H9 (cell line): ENCODE data around the gene FA2H. TPM values are rescaled to one million over a fixed set of nuclear protein-coding genes. Genes with fewer than 3 reads are reported as not detected.

Source experiments
- DNase-seq: peaks from one replicate; pipeline ENCODE4 v3.0.0-alpha.2; 2017
- H2AFZ ChIP-seq: one replicate; pipeline ENCODE4 v1.6.1; 2013; ENCODE audit warnings: mild to moderate bottlenecking, low read length, control low read depth, moderate library complexity
- H2AK5ac ChIP-seq: 2 replicates; pipeline ENCODE4 v1.6.1; 2013; ENCODE audit warnings: low read length, control low read depth, mixed read lengths; ENCODE audit not compliant: insufficient read length
- H2BK120ac ChIP-seq: one replicate; pipeline ENCODE4 v1.6.1; 2013; ENCODE audit warnings: low read depth, mild to moderate bottlenecking, low read length, control low read depth, inconsistent platforms; ENCODE audit not compliant: poor library complexity, severe bottlenecking
- H2BK12ac ChIP-seq: 2 replicates; pipeline ENCODE4 v1.6.1; 2013; ENCODE audit warnings: low read length, control low read depth, mixed read lengths, low read depth; ENCODE audit not compliant: insufficient read length
- H2BK15ac ChIP-seq: 2 replicates; pipeline ENCODE4 v1.6.1; 2013; ENCODE audit warnings: low read depth, low read length, control low read depth
- H2BK20ac ChIP-seq: one replicate; pipeline ENCODE4 v1.6.1; 2013; ENCODE audit warnings: low read depth, mild to moderate bottlenecking, low read length, control low read depth, inconsistent platforms; ENCODE audit not compliant: poor library complexity, severe bottlenecking
- H2BK5ac ChIP-seq: 2 replicates; pipeline ENCODE4 v1.6.1; 2013; ENCODE audit warnings: low read length, control low read depth, mixed read lengths; ENCODE audit not compliant: insufficient read length
- H3K14ac ChIP-seq: 2 replicates; pipeline ENCODE4 v1.6.1; 2013; ENCODE audit warnings: low read length, control low read depth; ENCODE audit not compliant: insufficient read depth
- H3K18ac ChIP-seq: 2 replicates; pipeline ENCODE4 v1.6.1; 2013; ENCODE audit warnings: low read depth, mild to moderate bottlenecking, mixed read lengths, low read length, control low read depth; ENCODE audit not compliant: insufficient read length
- H3K23ac ChIP-seq: 2 replicates; pipeline ENCODE4 v1.6.1; 2013; ENCODE audit warnings: low read length, control low read depth, mixed read lengths, low read depth; ENCODE audit not compliant: insufficient read length
- H3K23me2 ChIP-seq: 2 replicates; pipeline ENCODE4 v1.6.1; 2013; ENCODE audit warnings: low read depth, mild to moderate bottlenecking, mixed read lengths, low read length, control low read depth; ENCODE audit not compliant: insufficient read length, poor library complexity, severe bottlenecking
- H3K27ac ChIP-seq: 2 replicates; pipeline ENCODE4 v1.5.1; 2013; ENCODE audit warnings: low read length, control low read depth, mixed read lengths, low read depth; ENCODE audit not compliant: insufficient read length
- H3K27me3 ChIP-seq: 2 replicates; pipeline ENCODE4 v1.6.1; 2013; ENCODE audit warnings: low read length, control low read depth, inconsistent platforms; ENCODE audit not compliant: insufficient read depth
- H3K4ac ChIP-seq: 2 replicates; pipeline ENCODE4 v1.6.1; 2013; ENCODE audit warnings: low read depth, mild to moderate bottlenecking, control low read depth, inconsistent platforms, low read length, moderate library complexity
- H3K4me1 ChIP-seq: 2 replicates; pipeline ENCODE4 v1.6.1; 2013; ENCODE audit warnings: low read length, control low read depth, inconsistent platforms; ENCODE audit not compliant: insufficient read depth
- H3K4me2 ChIP-seq: 2 replicates; pipeline ENCODE4 v1.6.1; 2013; ENCODE audit warnings: low read length, control low read depth, mixed read lengths; ENCODE audit not compliant: insufficient read length, insufficient read depth
- H3K56ac ChIP-seq: 2 replicates; pipeline ENCODE4 v1.6.1; 2013; ENCODE audit warnings: low read depth, mild to moderate bottlenecking, mixed read lengths, low read length, control low read depth; ENCODE audit not compliant: insufficient read length
- H3K79me1 ChIP-seq: 2 replicates; pipeline ENCODE4 v1.6.1; 2013; ENCODE audit warnings: low read depth, mild to moderate bottlenecking, moderate library complexity, low read length, control low read depth, inconsistent platforms; ENCODE audit not compliant: insufficient read depth, poor library complexity, severe bottlenecking
- H3K79me2 ChIP-seq: 2 replicates; pipeline ENCODE4 v1.6.1; 2013; ENCODE audit warnings: low read length, control low read depth, inconsistent platforms; ENCODE audit not compliant: insufficient read depth
- H3K9ac ChIP-seq: 2 replicates; pipeline ENCODE4 v1.6.1; 2013; ENCODE audit warnings: low read length, control low read depth, mixed read lengths; ENCODE audit not compliant: insufficient read length; ENCODE audit errors: extremely low read depth
- H3K9me3 ChIP-seq: one replicate; pipeline ENCODE4 v1.6.1; 2013; ENCODE audit warnings: low read depth, low read length, inconsistent platforms; ENCODE audit not compliant: control insufficient read depth
- H3T11ph ChIP-seq: one replicate; pipeline ENCODE4 v1.6.1; 2013; ENCODE audit warnings: mild to moderate bottlenecking, low read length, control low read depth, inconsistent platforms
- H4K20me1 ChIP-seq: one replicate; pipeline ENCODE4 v1.6.1; 2013; ENCODE audit not compliant: control insufficient read depth, insufficient read length, insufficient read depth
- H4K5ac ChIP-seq: 2 replicates; pipeline ENCODE4 v1.6.1; 2013; ENCODE audit warnings: low read depth, mild to moderate bottlenecking, mixed read lengths, low read length, control low read depth; ENCODE audit not compliant: insufficient read length
- H4K8ac ChIP-seq: replicated peaks from 2 replicates; pipeline ENCODE4 v1.6.1; 2013; ENCODE audit warnings: low read length, control low read depth, mixed read lengths, low read depth; ENCODE audit not compliant: insufficient read length
- H4K91ac ChIP-seq: 2 replicates; pipeline ENCODE4 v1.6.1; 2013; ENCODE audit warnings: low read depth, mild to moderate bottlenecking, moderate library complexity, mixed read lengths, low read length, control low read depth; ENCODE audit not compliant: insufficient read length
- H3K27ac Mint-ChIP-seq, 3 experiments: 2 replicates in 2 of 3; 3 replicates in 1 of 3; pipeline ENCODE4 v1.8.0; 2020 to 2021; ENCODE audit warnings: mixed read lengths in 3 of 3, mild to moderate bottlenecking in 1 of 3, moderate library complexity in 1 of 3
- H3K27me3 Mint-ChIP-seq: 2 replicates; pipeline ENCODE4 v1.8.0; 2021; ENCODE audit warnings: low read depth, mild to moderate bottlenecking, moderate library complexity, mixed read lengths
- H3K36me3 Mint-ChIP-seq, 3 experiments: 2 replicates in 2 of 3; 3 replicates in 1 of 3; pipeline ENCODE4 v1.8.0; 2020 to 2021; ENCODE audit warnings: low read depth in 3 of 3, mixed read lengths in 3 of 3; ENCODE audit not compliant: insufficient read depth in 1 of 3
- H3K4me1 Mint-ChIP-seq, 2 experiments: 2 replicates each; pipeline ENCODE4 v1.8.0; 2020; ENCODE audit warnings: mixed read lengths in 2 of 2
- H3K4me3 Mint-ChIP-seq, 2 experiments: 2 replicates in 1 of 2; 3 replicates in 1 of 2; pipeline ENCODE4 v1.8.0; 2020 to 2021; ENCODE audit warnings: mild to moderate bottlenecking in 2 of 2, mixed read lengths in 2 of 2, moderate library complexity in 1 of 2
- H3K9me3 Mint-ChIP-seq, 2 experiments: 2 replicates in 1 of 2; 3 replicates in 1 of 2; pipeline ENCODE4 v1.8.0; 2020; ENCODE audit warnings: mild to moderate bottlenecking in 2 of 2, mixed read lengths in 2 of 2, moderate library complexity in 1 of 2
- WGBS: extraction: QIAGEN DNeasy Blood & Tissue Kit; methylation state at CpG from one replicate; pipeline ENCODE4 v1.1.7; 2013; ENCODE audit warnings: missing lambda C conversion rate, low lambda C conversion rate, mixed read lengths; ENCODE audit not compliant: insufficient read length; ENCODE audit errors: extremely low coverage; 5-methylcytosine and 5-hydroxymethylcytosine counted together
- total RNA-seq: library from RNA; stranded (reverse); gene quantifications from 2 replicates; pipeline ENCODE4 v1.2.1, GENCODE V29; 2021
- TF ChIP-seq, protein P1 (sequence below): fragments of 200-600 bp; sonication (generic); conservative IDR thresholded peaks from 3 replicates; pipeline ENCODE4 v1.8.0; 2021; ENCODE audit warnings: antibody characterized with exemption, mild to moderate bottlenecking

The FA2H gene
- total RNA-seq, 1 experiment from 2014 or later, result 25.1 TPM

DNA sequence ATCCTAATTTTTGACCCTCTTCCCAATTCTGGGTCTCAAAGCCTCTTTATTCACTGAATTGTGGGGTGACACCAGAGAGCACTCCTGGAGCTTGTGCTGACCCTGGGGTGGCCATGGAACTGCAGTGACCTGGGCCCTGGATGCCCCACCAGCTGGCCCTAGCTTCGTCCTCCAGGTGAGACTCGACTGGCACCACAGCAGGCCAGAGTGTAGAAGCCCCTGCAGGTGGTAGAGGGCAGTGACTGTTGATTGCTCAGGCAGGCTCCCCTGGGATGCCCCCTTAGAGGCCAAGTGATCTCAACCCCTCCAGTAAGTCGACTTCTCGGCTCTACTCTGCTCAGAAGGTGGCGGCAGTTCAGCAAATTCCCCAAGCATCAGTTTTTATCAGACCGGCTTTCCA, 6.4 kb downstream of the FA2H start:
- Histone ChIP-seq H2AFZ (no peak overlapping the region), H2BK120ac (no peak overlapping the region), H3K27ac (no peak overlapping the region), H2BK15ac (no peak overlapping the region), H3K9ac (no peak overlapping the region), H3K79me1 (no peaks in the 10 kb centered on the region), H3K14ac (no peak overlapping the region), H3T11ph (no peak overlapping the region), H4K8ac (no peak overlapping the region), H3K4me2 (no peak overlapping the region), H2BK12ac (no peak overlapping the region), H2BK5ac (no peak overlapping the region), H4K20me1 (no peaks in the 10 kb centered on the region), H3K9me3 (no peaks in the 10 kb centered on the region), H3K23me2 (no peaks in the 10 kb centered on the region), H2AK5ac (no peak overlapping the region), H3K4ac (no peak overlapping the region), H3K79me2 (no peaks in the 10 kb centered on the region), H4K5ac (no peak overlapping the region), H2BK20ac (no peak overlapping the region), H3K4me1 (no peaks in the 10 kb centered on the region), H4K91ac (no peak overlapping the region), H3K23ac (no peak overlapping the region), H3K27me3 (peaks cover under 1% of the 10 kb centered on the region; the same call in 1 of the 2 replicates), H3K56ac (no peak overlapping the region), H3K18ac (no peak overlapping the region)
- Mint-ChIP-seq H3K36me3 (peaks cover 0 to 31% (median 0%) of the 10 kb centered on the region in 3 experiments; a peak in 3 of 7 replicates), H3K27me3 (peaks cover 8% of the 10 kb centered on the region), H3K27ac (no peak overlapping the region), H3K9me3 (peaks cover 0 to 4% of the 10 kb centered on the region in 2 experiments; a peak in 1 of 5 replicates), H3K4me1 (peaks cover 3 to 7% of the 10 kb centered on the region in 2 experiments; a peak in 3 of 4 replicates), H3K4me3 (no peak overlapping the region)
- TF ChIP-seq, protein P1, sequence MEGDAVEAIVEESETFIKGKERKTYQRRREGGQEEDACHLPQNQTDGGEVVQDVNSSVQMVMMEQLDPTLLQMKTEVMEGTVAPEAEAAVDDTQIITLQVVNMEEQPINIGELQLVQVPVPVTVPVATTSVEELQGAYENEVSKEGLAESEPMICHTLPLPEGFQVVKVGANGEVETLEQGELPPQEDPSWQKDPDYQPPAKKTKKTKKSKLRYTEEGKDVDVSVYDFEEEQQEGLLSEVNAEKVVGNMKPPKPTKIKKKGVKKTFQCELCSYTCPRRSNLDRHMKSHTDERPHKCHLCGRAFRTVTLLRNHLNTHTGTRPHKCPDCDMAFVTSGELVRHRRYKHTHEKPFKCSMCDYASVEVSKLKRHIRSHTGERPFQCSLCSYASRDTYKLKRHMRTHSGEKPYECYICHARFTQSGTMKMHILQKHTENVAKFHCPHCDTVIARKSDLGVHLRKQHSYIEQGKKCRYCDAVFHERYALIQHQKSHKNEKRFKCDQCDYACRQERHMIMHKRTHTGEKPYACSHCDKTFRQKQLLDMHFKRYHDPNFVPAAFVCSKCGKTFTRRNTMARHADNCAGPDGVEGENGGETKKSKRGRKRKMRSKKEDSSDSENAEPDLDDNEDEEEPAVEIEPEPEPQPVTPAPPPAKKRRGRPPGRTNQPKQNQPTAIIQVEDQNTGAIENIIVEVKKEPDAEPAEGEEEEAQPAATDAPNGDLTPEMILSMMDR, result no peak
- DNase-seq, result no peak
- no CpG with 5 or more reads among the region's 6 CpGs for WGBS
